ENCODE results near the gene AHNAK2.

Gene AHNAK2

GRCh38 chr14:104939666-104940410 lies 38.3 kb downstream of the AHNAK2 start:
- no peak for DNase-seq (ENCODE audit: low read depth in 2 of 2)

DNA sequence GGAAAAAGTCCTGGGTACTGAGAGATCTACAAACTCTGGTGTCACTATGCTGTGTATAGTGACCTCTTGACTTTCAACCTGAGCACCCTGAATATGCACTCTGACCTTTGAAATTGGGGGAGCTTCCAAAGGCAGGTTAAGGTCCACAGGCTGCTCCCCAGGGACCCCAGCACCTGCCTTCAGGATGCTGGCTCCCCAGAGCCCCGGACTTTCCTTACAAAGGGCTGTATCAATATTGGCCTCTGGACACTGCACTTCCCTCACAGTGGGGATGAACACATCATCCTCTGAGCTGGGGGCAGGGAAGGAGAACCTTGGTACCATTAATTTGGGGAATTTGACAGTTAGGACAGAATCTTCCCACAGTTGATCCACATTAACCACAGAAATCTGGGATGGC lies 39.2 kb downstream of the AHNAK2 start:
- DNase-seq (ENCODE audit: low read depth in 2 of 2) = no peak

DNA sequence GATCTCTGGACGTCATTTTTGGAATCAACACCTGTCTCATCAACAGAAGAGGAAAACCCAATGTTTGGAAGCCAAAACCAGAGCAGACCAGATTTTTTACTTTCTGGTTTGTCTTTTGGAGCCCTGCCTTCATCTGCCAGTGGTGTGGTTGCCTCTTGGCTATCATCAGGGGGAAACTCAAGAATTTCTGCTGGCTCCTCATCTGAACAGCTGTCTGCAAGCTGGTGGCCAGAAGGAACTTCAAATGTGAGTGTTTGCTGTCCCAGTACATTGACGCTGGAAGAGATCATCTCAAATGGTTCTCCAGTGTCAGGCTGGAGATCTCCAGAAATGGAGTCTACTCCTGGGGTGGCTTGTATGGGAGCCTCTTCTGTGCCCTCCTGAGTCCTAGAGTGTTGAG lies 39.7 kb downstream of the AHNAK2 start:
- no peak for DNase-seq (ENCODE audit: low read depth in 2 of 2)

GRCh38 chr14:104937694-104938365 lies 40.3 kb downstream of the AHNAK2 start:
- DNase-seq (ENCODE audit: low read depth in 2 of 2) = no peak

DNA sequence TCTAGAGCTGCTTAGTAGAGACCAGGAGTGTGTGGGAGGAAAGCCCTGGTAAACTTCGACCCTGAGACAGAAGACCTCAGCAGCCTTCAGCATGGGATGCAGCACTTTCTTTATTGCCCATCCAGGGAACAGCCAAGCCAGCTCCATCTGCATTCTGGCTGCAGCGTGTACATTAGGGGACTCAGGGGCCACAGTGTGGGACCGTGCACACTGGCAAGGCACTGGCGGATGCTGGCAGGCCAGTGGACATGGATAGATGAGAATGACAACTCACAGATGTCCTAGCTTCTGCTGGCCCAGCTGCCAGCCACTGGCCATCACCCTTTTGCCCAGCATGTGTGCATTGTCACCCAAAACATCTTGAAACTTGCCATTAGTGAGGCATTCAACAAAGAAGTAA lies 41.0 kb downstream of the AHNAK2 start:
- DNase-seq (ENCODE audit: low read depth in 2 of 2) = no peak

DNA sequence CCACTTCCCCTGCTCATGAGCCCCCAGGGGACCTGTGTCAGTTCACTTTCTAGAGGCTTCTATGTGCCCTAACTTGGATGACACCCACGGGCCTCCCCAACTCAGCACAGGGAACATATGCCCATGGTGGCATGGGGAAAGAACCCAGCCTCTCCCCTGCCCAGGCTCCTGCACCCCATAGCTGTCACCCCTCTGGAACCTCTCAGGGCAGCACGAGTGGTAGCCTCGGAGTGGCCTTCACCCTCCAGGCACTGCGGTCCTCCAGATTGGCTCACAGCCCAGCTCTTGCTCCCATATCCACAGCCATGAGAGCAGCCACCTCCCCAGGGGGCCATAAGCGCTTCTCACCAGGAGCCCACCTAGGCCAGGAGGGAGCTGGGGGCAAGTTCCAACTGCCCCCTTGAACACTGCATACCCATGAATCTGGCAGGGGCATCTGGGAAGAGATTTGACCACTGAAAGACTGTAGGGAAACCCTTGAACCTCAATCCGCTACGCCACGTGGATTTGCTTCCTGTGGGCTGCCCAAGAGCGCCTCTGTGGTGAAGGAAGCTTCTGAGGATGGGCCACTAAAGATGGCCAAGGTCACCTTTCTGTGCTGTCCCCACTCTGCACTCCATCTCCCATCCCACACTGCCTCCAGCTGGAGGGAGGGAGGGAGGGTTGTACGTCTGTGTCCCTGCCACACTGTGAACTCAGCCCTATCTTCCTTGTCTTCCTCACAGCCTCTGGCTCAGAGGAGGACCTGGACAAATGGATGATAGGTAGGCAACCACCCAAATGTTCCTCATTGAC lies 41.6 kb downstream of the AHNAK2 start:
- no peak for DNase-seq (ENCODE audit: low read depth in 2 of 2)

DNA sequence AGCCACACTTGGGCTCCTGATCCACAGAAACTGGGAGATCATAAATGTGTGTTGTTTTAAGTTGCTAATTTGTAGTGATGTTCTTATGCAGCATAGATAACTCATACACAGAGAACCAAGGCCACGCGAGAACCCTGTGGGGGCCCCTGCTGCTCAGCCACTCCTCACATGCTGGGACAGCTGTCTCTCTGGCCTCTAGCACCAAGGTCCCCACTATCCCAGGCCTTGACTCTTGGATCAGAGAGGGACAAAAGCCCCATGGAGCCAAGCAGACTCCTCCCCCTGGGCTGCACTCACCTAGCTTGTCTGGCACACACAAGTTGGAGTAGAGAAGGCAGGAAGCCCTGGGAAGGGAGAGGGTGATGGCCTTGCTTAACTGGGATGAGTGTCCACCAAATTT lies 42.2 kb downstream of the AHNAK2 start:
- DNase-seq (ENCODE audit: low read depth in 2 of 2) = no peak

GRCh38 chr14:104935026-104935650 lies 43.0 kb downstream of the AHNAK2 start:
- no peak for DNase-seq (ENCODE audit: low read depth in 2 of 2)

DNA sequence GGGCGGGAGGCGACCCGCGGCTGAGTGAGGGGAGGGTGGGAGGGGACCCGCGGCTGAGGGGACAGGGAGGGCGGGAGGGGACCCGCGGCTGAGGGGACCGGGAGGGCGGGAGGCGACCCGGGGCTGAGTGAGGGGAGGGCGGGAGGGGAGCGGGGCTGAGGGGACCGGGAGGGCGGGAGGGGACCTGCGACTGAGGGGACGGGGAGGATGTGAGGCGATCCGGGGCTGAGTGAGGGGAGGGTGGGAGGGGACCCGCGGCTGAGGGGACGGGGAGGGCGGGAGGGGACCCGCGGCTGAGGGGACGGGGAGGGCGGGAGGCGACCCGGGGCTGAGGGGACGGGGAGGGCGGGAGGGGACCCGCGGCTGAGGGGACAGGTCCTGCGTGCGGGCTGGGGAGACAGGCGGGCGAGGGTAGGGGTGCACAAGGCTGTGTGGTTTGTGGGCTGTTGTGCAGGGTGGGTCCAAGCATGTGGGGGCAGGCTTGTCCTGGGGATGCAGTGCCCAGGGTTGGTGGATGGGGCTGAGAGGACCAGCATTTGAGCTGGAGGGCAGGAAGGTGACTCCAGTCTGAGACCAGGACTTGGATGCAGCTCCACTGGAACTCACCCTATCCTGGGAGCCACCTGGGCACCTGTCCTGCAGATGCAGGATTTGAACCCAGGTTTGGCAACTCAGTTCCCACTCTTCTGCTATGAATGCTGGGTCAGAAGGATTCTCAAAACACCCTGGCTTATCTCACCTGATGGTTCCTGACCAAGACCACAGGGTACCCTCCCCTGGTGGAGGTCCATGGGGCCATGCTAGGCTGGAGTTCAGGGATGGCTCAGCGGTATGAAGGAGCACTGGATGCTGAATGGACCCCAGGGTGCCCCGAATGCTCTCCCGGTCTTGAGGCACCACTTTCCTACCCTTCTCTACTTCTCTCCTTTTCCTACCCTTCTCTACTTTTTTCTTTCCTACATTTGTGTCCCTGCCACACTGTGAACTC lies 44.1 kb downstream of the AHNAK2 start:
- no peak for DNase-seq (ENCODE audit: low read depth in 2 of 2)

- peak; percentile 65 to 83 for DNase-seq (ENCODE audit: low read depth in 2 of 2)
These were observed 45.2 kb downstream of the AHNAK2 start for GRCh38 chr14:104932676-104933631.

DNA sequence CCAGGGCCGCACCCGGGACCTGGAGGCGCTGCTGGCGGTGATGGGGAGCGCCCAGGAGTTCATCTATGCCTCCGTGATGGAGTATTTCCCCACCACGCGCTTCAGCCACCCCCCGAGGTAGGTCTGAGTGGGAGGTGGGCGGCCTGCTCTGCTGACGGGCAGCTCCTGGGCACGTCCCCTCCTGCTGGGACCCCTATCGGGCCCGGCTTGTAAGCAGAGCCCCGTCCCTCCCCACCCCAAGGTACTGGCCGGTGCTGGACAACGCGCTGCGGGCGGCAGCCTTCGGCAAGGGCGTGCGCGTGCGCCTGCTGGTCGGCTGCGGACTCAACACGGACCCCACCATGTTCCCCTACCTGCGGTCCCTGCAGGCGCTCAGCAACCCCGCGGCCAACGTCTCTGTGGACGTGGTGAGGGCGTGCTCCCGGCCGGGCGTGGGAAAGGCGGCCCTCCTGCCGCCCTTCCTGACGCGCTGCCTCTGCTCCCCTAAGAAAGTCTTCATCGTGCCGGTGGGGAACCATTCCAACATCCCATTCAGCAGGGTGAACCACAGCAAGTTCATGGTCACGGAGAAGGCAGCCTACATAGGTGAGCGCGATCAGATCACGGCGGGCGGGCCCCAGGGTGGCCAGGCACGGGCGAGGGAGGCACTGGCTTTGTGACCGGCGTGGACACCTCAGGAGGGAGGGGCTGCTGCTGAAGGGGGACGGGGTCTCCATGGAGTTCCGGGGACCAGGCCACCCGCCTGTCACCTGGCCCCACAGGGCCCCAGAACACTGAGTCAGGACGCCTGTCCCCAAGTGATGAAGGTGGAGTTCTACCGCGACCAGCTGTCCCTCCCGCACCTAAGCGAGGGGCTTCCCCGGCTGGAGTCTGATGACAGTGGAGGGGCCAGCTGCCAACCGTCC lies 46.2 kb downstream of the AHNAK2 start:
- no peak for DNase-seq (ENCODE audit: low read depth in 2 of 2)

DNA sequence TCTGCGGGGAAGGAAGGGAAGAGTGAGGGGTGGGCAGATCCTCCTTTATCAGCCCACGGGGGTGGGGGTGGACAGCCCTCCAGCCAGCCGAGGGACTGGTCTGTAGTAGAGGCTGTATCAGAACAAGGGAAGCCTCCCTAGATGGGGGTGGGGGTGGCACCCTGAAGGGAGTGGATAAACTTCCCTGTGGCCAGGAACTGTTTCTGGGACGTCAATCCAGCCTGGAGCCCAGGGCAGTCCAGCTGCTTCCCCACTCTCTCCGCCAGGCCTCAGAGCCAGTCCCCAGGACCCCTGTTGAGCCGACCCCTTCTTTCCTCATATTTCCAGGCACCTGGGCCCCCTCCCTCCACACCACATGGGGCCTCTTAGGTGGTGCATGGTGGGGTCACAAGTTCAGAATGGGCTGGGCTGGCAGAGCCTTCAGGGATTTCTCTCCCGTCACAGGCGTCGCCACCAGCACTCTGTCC lies 46.8 kb downstream of the AHNAK2 start:
- no peak for DNase-seq (ENCODE audit: low read depth in 2 of 2)

- no peak for DNase-seq (ENCODE audit: low read depth in 2 of 2)
These were observed 47.5 kb downstream of the AHNAK2 start for GRCh38 chr14:104930526-104931303.

- DNase-seq (ENCODE audit: low read depth in 2 of 2) = no peak
These were observed 48.6 kb downstream of the AHNAK2 start for GRCh38 chr14:104929268-104930230.

GRCh38 chr14:104928391-104929133 lies 49.6 kb downstream of the AHNAK2 start:
- DNase-seq (ENCODE audit: low read depth in 2 of 2) = no peak

- no peak for DNase-seq (ENCODE audit: low read depth in 2 of 2)
These were observed 50.3 kb downstream of the AHNAK2 start for GRCh38 chr14:104927901-104928300.
